Adipose tissue (tissue), 3 donors: ENCODE data around the gene SSR4. TPM values are rescaled to one million over a fixed set of nuclear protein-coding genes. Genes with fewer than 3 reads are reported as not detected.

Source experiments
- H3K27ac ChIP-seq: one replicate; pipeline ENCODE4 v1.5.1; 2013; ENCODE audit warnings: low read depth, low read length
- WGBS, 3 donors: extraction: QIAGEN DNeasy Blood & Tissue Kit; methylation state at CpG; one replicate each; pipeline ENCODE4 v1.1.7; 2013; 5-methylcytosine and 5-hydroxymethylcytosine counted together
- polyA plus RNA-seq, 3 donors: library from polyadenylated mRNA; stranded (reverse); fragments of 200-250 nt; gene quantifications; one replicate each; pipeline ENCODE4 v1.2.3, GENCODE V29; 2013
- donor health status: healthy with polysubstance abuse.
- donor health status: Bipolar disorder and iron deficiency.
- donor health status: healthy.

SSR4 gene
- polyA plus RNA-seq, 3 donors: 283 to 679 (median 378) TPM

DNA sequence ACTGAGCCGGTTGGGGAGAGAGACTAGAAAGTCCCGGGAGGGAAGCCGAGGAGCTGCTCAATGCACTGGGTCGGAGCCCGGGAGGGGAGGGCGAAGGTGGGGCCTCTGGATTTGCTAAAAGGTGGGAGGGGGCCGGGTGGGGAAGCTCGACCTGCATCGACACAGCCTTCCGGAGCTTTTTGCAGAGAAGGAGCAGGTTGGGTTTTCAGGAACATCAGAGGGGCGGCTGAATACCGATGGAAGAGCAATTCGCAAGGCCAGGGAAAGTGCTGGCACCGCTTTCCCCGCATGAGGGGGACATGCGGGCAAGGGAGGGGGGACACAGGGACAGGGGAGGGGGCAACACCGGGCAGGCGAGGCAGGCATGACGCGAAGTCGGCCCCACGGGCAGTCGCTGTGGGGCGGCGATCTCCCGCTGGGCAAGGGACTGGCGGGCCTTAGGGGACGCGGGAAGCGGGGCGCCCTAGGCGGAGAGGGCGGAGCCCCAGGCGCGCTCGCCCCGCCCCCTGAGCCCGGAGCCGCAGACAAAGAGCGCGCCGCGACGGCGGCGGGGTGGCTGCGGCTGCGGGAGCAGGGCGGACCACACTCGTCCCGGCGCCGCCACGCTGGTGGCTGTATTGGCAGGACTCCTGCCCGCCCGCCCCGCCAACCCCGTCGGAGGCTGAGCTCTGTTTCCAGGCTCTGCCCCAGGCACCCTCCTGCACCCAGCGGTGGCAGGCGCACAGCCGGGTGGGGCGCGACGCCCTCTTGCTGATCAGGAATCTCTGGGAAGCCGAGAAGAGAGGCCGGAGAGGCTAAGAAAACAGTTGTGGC is 24.3 kb downstream of the SSR4 start:
- no peak overlapping the region for H3K27ac ChIP-seq
- 7 to 22% (median 16%) methylated on average over 21 to 56 of the region's 67 CpGs for WGBS, 3 donors

DNA sequence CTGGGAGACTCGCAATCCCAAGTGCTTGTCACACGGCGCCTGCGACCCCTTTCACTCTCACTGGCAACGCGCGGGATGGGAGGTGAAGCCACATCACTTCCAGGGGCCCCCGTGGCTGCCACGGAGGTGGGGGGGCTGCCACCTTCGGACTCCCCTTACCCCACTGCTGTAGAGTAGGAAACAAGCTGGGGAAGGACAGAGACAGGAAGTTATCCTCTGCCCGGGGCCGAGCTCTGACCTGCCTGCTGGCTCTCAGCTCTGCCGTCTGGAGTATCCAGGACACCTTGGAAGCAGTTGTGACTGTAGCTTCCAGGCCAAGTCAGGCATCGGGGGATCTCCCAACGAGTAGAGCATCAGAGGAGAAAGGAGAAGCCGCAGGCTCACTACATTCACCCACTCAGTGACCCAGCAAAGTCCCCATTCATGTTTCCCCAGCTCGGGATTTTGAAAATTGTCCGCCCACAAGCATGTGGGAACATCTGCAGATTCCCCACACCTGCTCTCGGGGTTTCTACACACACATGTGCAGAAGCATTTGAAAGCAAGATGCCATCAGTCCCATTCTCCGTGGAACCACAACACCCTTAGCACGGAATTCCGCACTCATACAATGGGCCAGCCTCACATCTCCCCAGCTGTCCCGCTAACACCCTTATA is 25.0 kb downstream of the SSR4 start:
- H3K27ac ChIP-seq: no peak overlapping the region
- 27 to 45% (median 33%) methylated on average over 19 to 23 of the region's 23 CpGs for WGBS, 3 donors

DNA sequence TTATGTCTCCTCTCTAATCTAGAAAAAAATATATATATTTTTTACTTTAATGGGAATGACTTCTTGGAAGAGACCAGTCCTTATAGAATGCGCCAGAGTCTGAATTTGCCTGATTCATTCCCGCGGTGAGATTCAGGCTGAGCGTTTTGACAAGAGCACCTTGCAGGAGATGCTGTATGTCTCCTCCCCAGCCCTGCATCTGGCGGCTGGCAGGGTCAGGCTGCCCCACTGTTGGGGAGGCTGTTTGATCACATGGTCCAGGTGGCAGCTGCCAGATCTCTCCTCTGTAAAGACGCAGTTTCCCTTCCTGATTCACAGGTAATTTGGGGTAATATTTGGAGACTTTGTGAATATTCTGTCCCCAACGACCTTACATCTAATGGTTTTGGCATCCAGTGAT is 26.1 kb downstream of the SSR4 start:
- 72 to 85% (median 80%) methylated on average over 7 of the region's 7 CpGs for WGBS, 3 donors
- no peak overlapping the region for H3K27ac ChIP-seq

DNA sequence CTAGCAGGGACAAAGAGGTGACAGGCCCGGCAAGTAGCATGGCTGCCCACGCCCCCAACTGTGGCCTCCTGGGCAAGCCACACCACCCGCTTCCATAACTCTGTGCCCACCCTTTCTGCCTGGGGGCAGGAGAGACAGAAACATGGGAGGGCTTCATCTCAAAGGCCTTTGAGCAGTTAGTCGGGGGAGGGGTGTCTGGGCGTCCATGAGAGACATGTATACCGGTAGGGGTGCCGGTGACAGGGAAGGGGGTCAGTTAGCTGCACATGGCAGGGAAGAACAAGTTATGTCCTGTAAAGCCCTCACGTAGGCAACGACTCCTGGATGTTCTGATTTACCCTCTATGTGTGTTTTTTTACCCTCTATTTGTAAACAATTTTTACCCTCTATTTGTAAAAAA is 26.6 kb downstream of the SSR4 start:
- 79 to 94% (median 88%) methylated on average over 8 to 9 of the region's 9 CpGs for WGBS, 3 donors
- H3K27ac ChIP-seq: no peak overlapping the region

DNA sequence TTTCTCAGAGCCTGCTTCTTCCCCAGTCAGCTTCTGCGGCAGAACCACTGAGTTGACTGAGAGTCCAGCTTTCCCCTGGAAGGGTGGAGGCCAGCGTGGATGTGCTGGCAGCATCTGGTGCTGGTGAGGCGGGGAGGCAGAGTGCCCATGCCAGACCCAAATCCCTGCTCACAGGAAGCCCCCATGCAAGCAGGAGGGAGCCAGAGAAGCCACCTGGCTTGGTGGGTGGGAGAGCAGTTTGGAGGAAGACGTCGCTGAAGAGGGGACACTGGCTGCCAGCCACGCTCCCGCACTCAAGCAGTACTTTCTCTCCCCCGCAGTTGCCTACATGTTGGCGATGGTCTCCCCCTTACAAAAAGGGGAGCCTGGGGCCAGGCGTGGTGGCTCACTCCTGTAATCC is 29.9 kb downstream of the SSR4 start:
- H3K27ac ChIP-seq: no peak overlapping the region
- 78 to 91% (median 85%) methylated on average over 10 of the region's 10 CpGs for WGBS, 3 donors

DNA sequence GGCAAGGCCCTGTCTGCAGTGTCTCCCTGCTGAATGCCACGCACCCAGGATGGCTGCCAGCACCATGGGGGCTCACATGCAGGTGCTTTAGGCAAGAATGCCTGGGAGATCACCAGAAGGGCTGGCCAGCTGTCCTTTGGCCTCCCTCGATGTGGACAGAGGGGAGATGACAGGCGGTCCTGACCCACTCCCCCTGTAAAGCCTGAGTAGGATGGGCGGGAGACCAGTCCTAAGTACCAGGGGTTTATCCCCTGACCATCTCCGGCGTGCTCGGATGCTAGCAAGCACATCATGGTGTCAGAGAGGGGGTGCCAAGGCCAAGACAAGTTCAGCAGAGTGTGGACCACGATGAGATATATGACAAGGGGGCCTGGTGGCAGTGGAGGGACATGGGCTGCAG is 30.6 kb downstream of the SSR4 start:
- no peak overlapping the region for H3K27ac ChIP-seq
- WGBS, 3 donors: 83 to 86% (median 85%) methylated on average over 7 to 8 of the region's 8 CpGs

DNA sequence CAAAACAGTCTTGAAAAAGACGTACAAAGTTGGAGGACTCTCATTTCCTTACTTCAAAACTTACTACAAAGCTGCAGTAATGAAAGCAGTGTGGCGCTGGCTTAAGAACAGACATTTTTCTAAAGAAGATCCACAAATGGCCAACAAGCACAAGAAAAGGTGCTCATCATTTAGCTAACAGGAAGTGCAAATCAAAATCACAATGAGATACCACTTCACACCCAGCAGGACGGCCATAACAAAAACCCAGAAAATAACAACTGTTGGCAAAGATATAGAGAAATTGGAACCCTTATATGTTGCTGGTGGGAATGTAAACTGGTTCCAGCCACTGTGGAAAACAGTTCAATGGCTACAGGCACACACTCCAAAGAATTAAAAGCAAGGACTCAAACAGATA is 32.5 kb downstream of the SSR4 start:
- 64 to 80% (median 80%) methylated on average over 3 of the region's 3 CpGs for WGBS, 3 donors
- H3K27ac ChIP-seq: no peak overlapping the region

DNA sequence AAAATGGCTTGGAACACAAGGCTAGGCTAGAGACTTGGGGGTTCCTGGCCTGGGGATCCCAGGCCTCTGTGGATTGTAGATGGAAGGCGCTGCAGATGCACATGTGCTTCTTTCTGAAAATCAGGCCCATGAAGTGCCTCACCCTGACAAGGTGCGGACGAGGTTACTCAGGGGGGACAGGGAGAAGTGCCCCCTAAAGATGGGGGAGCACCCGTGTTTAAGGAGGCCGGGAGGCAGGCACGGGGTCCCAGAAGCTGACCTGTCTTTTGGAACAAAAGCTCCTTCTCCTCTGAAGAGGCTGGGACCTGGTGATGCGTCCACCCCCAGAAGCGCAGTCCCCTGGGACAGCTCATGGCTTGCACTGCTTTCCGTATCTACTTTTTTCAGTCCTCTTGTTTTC is 33.4 kb downstream of the SSR4 start:
- no peak overlapping the region for H3K27ac ChIP-seq
- whole genome bisulfite sequencing, 3 donors: 74 to 96% (median 77%) methylated on average over 4 to 9 of the region's 9 CpGs

DNA sequence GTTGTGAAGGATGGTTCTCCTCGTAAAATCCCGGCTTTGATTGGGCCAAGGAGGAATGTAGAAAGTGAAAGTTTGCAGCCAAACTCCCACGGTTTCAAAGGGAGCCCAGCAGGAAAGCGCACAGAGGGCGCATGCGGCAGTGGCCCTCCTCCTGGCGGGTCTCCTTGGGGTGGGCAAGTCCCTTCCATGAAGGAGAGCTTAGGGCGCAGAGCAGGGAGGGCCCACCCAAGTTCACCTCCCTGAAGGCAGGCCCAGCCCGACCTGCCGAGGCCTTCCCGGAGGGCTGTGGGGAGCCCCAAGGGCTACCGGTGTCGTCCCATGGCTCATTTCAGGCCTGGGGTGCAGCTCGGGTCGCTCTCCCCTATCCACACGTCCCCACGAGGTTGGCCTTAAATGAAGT is 33.8 kb downstream of the SSR4 start:
- no peak overlapping the region for H3K27ac ChIP-seq
- 29 to 56% (median 39%) methylated on average over 13 to 17 of the region's 17 CpGs for WGBS, 3 donors

DNA sequence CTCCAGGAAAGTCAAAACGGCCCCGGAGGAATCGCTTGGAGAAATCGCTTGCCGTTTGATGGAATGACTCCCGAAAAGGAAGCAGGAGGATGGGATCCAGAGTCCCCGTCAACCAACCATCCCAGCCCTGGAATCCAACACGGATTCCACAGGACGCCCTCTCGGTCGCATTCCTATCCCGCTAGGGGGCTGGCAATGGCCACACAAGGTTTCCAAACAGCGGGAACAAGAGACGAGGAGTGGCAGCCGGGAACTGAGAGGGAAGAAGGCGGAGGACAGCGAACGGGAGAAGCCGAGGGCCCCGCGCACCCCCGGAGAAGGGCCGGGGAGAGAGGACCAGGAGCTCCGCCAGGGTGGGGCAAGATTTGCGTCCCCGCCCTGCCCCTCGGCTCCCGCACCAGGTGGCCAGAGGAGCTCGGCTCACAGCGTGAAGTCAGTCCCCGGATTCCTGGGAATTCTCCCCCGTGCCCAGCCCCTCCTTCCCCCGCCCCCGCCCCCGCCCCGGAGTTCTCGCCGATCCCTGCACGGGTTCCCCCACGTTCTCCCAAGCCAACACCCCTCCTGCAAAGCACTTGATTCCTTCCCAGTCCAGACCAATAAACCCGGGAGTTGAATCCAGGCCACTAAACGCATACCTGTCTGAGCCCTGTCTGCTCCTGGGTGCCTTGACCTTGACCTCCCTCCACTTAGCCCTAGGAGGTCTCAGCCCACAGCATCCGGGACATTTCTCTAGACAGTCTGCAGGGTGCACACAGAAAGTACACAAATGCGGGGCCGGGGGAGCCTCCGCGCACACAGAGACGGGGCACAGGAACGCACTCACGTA is 34.5 kb downstream of the SSR4 start:
- H3K27ac ChIP-seq: no peak overlapping the region
- 8 to 23% (median 11%) methylated on average over 22 to 45 of the region's 50 CpGs for WGBS, 3 donors

DNA sequence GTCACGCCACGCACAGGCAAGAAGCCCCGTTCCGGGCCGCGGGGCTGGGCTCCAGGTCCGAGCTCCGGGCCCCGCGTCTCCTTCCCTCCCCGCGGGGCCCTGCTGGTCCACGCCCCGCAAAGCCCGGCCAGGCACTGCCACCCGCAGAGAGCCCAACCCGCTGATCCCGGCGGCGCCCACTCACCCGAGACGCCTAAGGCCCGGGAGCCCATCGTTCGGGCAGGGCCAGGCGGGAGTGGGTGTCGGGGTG is 35.0 kb downstream of the SSR4 start:
- 2 to 35% (median 3%) methylated on average over 7 to 26 of the region's 27 CpGs for WGBS, 3 donors
- no peak overlapping the region for H3K27ac ChIP-seq

DNA sequence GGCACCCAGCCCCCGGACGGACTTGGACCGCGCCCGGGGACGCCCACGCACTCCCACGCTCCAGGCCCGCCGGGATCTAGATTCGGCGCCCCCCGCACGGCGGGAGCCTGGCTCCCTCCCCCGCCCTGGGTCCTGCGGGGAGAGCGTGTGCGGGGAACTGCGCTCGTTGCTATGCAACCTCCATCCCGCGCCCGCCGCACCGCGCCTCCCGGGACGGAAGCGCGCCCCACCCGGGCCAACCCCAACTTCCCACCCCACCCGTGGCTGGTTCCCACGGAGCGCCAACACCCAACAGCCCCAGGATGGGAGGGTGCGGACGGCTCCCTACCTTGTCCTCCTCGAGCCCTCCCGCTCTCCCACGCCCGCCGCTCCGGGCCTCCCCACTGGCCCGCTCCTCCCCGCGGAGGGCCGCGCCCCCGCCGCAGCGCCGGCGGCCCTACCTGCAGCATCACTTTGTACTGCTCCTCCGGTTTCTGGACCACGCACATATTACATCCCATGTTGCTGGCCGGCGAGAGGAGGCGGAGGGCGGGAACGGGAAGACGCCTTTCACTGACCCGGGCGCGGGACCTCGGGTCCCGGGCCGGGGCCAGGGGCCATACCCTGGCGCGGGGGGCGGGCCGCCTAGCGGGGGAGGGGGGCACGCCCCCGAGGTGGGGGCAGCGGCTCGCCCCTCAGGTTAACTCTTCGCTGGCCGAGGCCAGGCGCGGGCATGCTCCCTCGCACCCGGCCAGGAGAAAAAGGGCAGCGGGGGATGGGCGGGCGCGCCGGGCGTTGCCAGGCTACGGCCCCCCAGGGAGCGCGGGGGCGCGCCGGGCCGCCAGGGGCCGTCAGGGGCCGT is 35.6 kb downstream of the SSR4 start, which contains the start of gene PDZD4:
Gene PDZD4, minus strand, starts transcription at position 746 of the 841 bp plus-strand sequence. Its CDS starts 246 bp downstream, at position 500.
- WGBS, 3 donors: 0 to 19% (median 2%) methylated on average over 3 to 87 of the region's 97 CpGs

DNA sequence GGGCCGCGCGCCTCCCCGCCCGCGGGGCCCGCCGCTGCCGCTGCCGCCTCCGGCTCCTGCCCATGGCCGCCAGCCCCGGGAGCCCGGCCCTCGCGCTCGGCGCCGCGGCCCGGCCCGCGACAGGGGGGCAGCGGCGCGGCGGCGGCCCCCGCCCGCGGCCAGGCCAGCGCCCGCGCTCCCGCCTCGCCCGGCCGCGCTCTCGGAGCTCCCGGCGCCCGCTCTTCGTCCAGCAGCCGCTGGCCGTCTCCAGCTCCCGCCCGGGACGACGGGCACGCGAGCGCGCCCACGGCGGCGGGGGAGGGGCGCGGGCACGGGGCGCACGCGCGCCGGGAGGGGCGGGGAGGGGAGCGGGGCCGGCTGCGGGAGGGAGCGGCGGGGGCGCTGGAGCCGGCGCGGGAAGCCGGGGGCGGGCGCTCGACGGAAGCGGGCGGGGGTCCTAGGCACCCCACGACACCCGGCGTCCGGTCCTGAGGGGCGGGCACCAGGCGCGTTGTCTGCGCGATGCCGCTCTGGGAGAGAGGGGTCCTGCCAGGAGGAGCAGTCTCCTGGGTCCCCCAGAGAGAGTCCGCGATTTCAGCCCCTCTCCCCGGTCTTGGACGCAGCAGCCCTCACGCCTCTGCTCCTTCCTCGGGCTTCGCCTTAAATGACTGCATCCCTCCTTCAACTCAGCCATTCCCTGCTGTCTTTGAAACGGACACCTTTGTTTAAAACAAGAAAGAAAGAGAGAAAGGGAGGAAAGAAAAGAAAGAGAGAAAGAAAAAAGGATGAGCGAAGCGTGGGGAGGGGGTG is 36.4 kb downstream of the SSR4 start:
- WGBS, 3 donors: 3 to 27% (median 6%) methylated on average over 10 to 76 of the region's 102 CpGs
- no peak overlapping the region for H3K27ac ChIP-seq

More for the DNA sequence above, 35.6 kb downstream of the SSR4 start, which contains the start of gene PDZD4:
- H3K27ac ChIP-seq: no peak within 1 kb of the TSS

DNA sequence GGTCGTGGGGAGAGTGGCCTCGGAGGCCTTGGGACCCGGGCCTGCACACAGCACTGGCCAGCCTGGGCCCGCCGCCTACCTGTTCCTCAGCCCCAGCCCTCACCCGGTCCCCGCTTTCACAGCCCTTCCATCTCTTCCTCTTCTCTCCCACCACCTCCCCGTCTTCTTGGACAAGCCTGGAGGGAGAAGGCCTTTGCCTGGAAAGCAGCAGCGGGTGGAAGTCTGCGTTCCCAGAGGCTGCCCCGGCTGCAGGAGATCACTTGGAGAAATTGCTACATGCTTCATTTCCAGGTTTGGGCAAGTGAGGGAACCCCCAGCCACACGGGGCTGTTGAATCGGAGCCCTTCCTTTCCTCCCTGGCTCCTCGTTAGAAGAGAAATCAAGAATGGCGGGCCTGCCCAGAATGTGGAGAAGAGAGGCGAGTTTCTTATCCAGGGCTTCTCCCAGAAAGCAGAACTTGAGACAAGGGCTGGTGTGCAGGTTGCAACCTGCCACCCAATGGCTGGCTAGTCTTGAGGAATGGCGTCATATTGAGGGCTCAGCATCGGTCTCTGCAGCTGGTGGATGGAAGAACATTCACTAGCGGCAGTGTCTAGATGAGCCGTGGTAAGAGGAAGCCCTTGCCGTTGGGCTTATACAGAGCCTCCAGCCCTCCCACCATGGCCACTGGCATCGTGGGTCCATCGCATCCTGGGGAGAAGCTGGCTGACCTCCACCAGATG is 37.1 kb downstream of the SSR4 start:
- 62 to 75% (median 65%) methylated on average over 10 to 23 of the region's 23 CpGs for WGBS, 3 donors

DNA sequence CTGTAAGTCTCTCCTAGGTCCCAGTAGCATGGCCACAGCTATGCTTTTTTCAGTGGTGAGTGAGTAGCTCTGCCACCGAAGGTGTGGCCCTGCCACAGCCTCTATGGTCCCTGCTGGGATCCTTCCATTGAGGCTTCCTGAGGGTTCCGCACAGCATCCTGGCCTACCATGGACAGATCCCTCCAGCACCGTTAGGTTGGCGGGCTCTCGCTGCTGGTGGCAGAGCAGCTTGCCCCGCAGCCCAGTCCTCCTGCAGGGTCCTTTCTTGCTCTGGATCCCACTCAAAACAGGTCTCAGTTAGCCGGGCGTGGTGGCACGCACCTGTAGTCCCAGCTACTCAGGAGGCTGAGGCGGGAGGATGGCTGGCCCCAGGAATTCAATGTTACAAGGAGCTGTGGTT is 38.3 kb downstream of the SSR4 start:
- WGBS, 3 donors: 78 to 96% (median 92%) methylated on average over 9 to 10 of the region's 10 CpGs
- H3K27ac ChIP-seq: no peak overlapping the region

More for the DNA sequence above, 37.1 kb downstream of the SSR4 start:
- H3K27ac ChIP-seq: no peak overlapping the region

DNA sequence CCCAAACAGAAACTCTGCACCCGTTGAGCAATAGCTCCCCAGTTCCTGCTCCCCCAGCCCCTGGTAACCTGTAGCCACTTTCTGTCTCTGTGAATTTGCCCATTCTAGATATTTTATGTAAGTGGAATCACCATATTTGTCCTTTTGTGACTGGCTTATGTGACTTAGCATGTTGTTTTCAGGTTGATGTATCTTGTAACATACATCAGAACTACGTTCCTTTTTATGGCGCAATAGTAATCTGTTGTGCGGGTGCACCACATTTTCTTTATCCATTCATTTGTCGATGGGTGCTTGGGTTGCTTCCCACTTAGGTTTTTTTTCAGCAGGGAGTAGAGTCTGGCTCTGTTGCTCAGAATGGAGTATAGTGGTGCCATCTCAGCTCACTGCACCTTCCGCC is 42.5 kb downstream of the SSR4 start:
- no peak overlapping the region for H3K27ac ChIP-seq
- 82 to 91% (median 88%) methylated on average over 6 of the region's 6 CpGs for WGBS, 3 donors

DNA sequence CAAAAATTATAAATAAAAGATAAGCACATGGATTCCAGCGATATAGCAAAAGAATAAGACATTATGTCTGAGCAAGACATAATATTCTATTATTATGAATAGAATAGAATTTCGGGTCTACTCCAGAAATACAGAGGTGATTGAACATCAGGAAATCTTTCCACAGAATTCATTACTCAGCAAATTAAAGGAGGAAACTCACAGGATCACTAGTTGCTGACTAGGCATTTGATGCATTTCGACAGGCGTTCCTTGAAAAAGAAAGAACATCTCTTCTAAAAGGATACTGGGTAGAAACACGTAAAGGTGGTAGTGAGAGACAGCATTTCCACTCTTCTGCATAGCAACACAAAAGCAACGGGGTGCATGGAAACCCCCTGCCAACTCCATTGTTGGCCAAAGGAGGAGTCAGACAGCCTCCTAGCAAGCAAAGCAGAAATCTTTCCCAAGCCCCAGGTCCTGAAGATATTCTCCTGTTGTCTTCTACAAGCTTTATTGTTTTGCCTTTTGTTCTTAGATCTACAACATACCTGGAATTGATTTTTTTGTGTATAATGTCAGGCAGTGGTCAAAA is 50.1 kb downstream of the SSR4 start:
- 14 to 37% (median 28%) methylated on average over 6 of the region's 6 CpGs for WGBS, 3 donors
- H3K27ac ChIP-seq: no peak overlapping the region
